ENCODE data around the gene DOCK11. TPM values are rescaled to one million over a fixed set of nuclear protein-coding genes. Genes with fewer than 3 reads are reported as not detected.

Gene DOCK11
- total RNA-seq, 1 experiment from 2014 or later, result 2.7 TPM

- H3K4me3 ChIP-seq (ENCODE audit: low read depth, low read length), result no peak overlapping the region
- TF ChIP-seq CTCF (IDR thresholded peaks at IDR 0.05; ENCODE audit: insufficient read depth in 1 of 2, low read depth in 1 of 2, low read length in 1 of 2, severe bottlenecking in 1 of 2, unreplicated experiment in 1 of 2), result no peak
- no peaks in the 10 kb centered on the region for H3K9me3 Mint-ChIP-seq (ENCODE audit: unreplicated experiment)
- H3K9me3 ChIP-seq, result no peaks in the 10 kb centered on the region
- H3K4me1 ChIP-seq, result no peaks in the 10 kb centered on the region
- no TSS peak for BruUV-seq (replicated peaks)
- H3K27me3 Mint-ChIP-seq (ENCODE audit: insufficient read depth, unreplicated experiment), result no peaks in the 10 kb centered on the region
- intact Hi-C loops (cut with micrococcal nuclease; ENCODE audit: unreplicated experiment), result no loop called here
- H3K36me3 Mint-ChIP-seq (ENCODE audit: insufficient read depth, unreplicated experiment), result no peaks in the 10 kb centered on the region
- peaks cover 9% of the 10 kb centered on the region for H3K4me1 Mint-ChIP-seq (ENCODE audit: low read depth, unreplicated experiment)
- no peak for DNase-seq
- H3K36me3 ChIP-seq (ENCODE audit: control insufficient read depth, insufficient read depth, low read length), result no peaks in the 10 kb centered on the region
- no peaks in the 10 kb centered on the region for H3K27me3 ChIP-seq (replicated peaks; ENCODE audit: control insufficient read depth, insufficient read depth, low read length)
- no peak overlapping the region for H3K27ac Mint-ChIP-seq (ENCODE audit: unreplicated experiment)
- POLR2A ChIA-PET, result no interaction called here
- no peak overlapping the region for H3K4me3 Mint-ChIP-seq (ENCODE audit: unreplicated experiment)
- CTCF ChIA-PET, result no interaction called here
These were observed 74.1 kb downstream of the DOCK11 start for GRCh38 chrX:118569676-118570075.

DNA sequence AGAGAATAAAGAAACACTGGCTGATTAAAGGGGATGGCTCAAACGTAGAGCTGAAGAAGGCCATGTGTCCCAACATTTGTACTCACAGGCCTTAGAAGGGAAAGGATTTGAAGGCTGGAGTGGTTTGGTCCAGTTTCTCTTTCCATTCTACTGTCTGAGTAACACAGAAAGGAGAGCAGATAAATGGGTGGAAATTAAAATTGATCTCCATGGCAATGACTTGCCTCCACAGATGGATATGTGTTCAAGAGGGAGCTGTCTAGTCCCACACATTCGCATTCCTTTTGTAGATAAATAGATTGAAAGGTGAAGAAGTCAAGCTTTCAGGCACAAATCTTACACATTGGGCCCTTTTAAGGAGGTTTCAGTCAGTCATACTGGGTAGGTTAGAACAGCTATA lies 74.6 kb downstream of the DOCK11 start:
- Histone ChIP-seq H3K36me3 (ENCODE audit: control insufficient read depth, insufficient read depth, low read length) (no peaks in the 10 kb centered on the region), H3K27me3 (replicated peaks; ENCODE audit: control insufficient read depth, insufficient read depth, low read length) (no peaks in the 10 kb centered on the region), H3K9me3 (no peaks in the 10 kb centered on the region), H3K4me1 (no peaks in the 10 kb centered on the region), H3K4me3 (ENCODE audit: low read depth, low read length) (no peak overlapping the region)
- no peaks in the 10 kb centered on the region for H3K9me3 Mint-ChIP-seq (ENCODE audit: unreplicated experiment)
- no peak for DNase-seq
- POLR2A ChIA-PET, result no interaction called here
- intact Hi-C loops (cut with micrococcal nuclease; ENCODE audit: unreplicated experiment), result no loop called here
- CTCF ChIA-PET, result no interaction called here
- peaks cover 13% of the 10 kb centered on the region for H3K4me1 Mint-ChIP-seq (ENCODE audit: low read depth, unreplicated experiment)
- no TSS peak for BruUV-seq (replicated peaks)
- H3K27me3 Mint-ChIP-seq (ENCODE audit: insufficient read depth, unreplicated experiment), result no peaks in the 10 kb centered on the region
- no peak overlapping the region for H3K27ac Mint-ChIP-seq (ENCODE audit: unreplicated experiment)
- TF ChIP-seq CTCF (IDR thresholded peaks at IDR 0.05; ENCODE audit: insufficient read depth in 1 of 2, low read depth in 1 of 2, low read length in 1 of 2, severe bottlenecking in 1 of 2, unreplicated experiment in 1 of 2), result no peak
- no peaks in the 10 kb centered on the region for H3K36me3 Mint-ChIP-seq (ENCODE audit: insufficient read depth, unreplicated experiment)
- H3K4me3 Mint-ChIP-seq (ENCODE audit: unreplicated experiment), result no peak overlapping the region

DNA sequence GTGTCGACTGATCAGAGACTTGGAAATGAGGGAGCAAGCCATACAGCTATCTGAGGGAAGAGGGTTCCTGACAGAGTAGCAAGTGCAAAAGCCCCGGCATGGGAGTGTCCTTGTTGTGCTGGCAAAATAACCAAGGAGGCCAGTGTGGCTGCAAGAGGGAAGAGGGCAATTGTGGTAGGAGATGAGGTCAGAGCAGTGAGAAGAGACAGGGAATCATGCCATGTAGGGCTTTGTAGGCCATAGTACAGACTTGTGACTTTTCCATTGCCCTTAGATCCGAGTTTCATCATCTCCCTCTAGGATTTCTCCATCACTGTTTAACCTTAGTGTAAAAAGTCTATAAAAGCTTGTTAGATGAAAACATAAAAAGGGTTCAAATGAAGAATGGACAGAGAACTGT lies 76.2 kb downstream of the DOCK11 start:
- intact Hi-C loops (cut with micrococcal nuclease; ENCODE audit: unreplicated experiment), result no loop called here
- no peaks in the 10 kb centered on the region for H3K9me3 ChIP-seq
- Mint-ChIP-seq H3K4me1 (ENCODE audit: low read depth, unreplicated experiment) (peaks cover 13% of the 10 kb centered on the region), H3K4me3 (ENCODE audit: unreplicated experiment) (no peak overlapping the region), H3K27me3 (ENCODE audit: insufficient read depth, unreplicated experiment) (no peaks in the 10 kb centered on the region), H3K36me3 (ENCODE audit: insufficient read depth, unreplicated experiment) (no peaks in the 10 kb centered on the region), H3K9me3 (ENCODE audit: unreplicated experiment) (no peaks in the 10 kb centered on the region), H3K27ac (ENCODE audit: unreplicated experiment) (no peak overlapping the region)
- no peaks in the 10 kb centered on the region for H3K27me3 ChIP-seq (replicated peaks; ENCODE audit: control insufficient read depth, insufficient read depth, low read length)
- no peaks in the 10 kb centered on the region for H3K4me1 ChIP-seq
- no peak overlapping the region for H3K4me3 ChIP-seq (ENCODE audit: low read depth, low read length)
- CTCF ChIA-PET, result no interaction called here
- no peaks in the 10 kb centered on the region for H3K36me3 ChIP-seq (ENCODE audit: control insufficient read depth, insufficient read depth, low read length)
- BruUV-seq (replicated peaks), result no TSS peak
- DNase-seq, result no peak
- TF ChIP-seq CTCF (IDR thresholded peaks at IDR 0.05; ENCODE audit: insufficient read depth in 1 of 2, low read depth in 1 of 2, low read length in 1 of 2, severe bottlenecking in 1 of 2, unreplicated experiment in 1 of 2), result no peak
- POLR2A ChIA-PET, result no interaction called here
